Prostate gland (tissue), 2 donors: ENCODE measurements around the gene ZSWIM1.

Experiments
- CTCF ChIP-seq, 4 experiments: fragments of 200-600 bp in 2 of 4; fragments of 450-650 bp in 2 of 4; sonication (generic) in 2 of 4; IDR thresholded peaks; 1 replicate in 3 of 4; 2 replicates in 1 of 4; pipeline ENCODE4 v1.5.1; 2016 to 2019; ENCODE audit warnings: antibody characterized with exemption in 4 of 4, mild to moderate bottlenecking in 2 of 4, moderate library complexity in 2 of 4
- POLR2A ChIP-seq: fragments of 450-650 bp; IDR thresholded peaks from one replicate; pipeline ENCODE4 v1.6.1; 2016; ENCODE audit warnings: antibody characterized with exemption, mild to moderate bottlenecking
- POLR2AphosphoS5 ChIP-seq: sonication (generic); formaldehyde crosslinking; IDR thresholded peaks from one replicate; pipeline ENCODE4 v1.6.1; 2017; ENCODE audit warnings: antibody characterized with exemption

- TF ChIP-seq POLR2A (no peak), CTCF (IDR thresholded peaks at IDR 0.05) (no peak), POLR2AphosphoS5 (no peak)
Measured at GRCh38 chr20:45860560-45861220, 20.3 kb upstream of the ZSWIM1 start.
